Left renal pelvis (tissue), 4 donors: ENCODE data around the gene EMC8. TPM values are rescaled to one million over a fixed set of nuclear protein-coding genes. Genes with fewer than 3 reads are reported as not detected.
A peak's percentile ranks its signal among the peaks of the same experiment; 100 is the strongest.

Source experiments
- DNase-seq, 4 donors: peaks; one replicate each; pipeline ENCODE4 v3.0.0-alpha.2; 2013; ENCODE audit warnings: low read depth in 4 of 4, low spot score in 3 of 4
- polyA plus RNA-seq, 4 donors: library from polyadenylated mRNA; unstranded; fragments of 120-200 nt; gene quantifications; one replicate each; pipeline ENCODE4 v1.2.1, GENCODE V29; 2013; ENCODE audit not compliant: insufficient read length in 4 of 4

The EMC8 gene
- polyA plus RNA-seq, 4 donors: 22.8 to 37.0 (median 28.7) TPM

DNA sequence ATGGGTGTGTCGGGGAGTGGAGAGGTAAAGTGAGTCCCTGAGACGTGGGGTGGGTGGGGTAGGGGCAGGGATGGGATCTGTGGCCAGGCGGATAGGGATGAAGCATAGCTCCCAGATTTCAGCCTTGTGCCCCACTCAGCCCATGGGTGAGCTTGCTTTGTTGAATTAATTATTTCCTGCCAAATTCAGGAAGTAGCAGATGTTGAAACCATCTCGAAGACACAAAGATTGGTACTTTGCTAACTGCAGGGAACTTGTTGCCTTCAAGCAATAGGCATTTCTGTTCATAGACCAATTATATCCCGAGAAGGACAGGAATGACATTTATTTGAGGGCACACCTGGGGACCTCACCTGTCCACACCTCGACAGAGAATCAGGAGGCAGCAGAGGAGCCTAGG lies 37.5 kb downstream of the EMC8 start:
- DNase-seq: no peak

DNA sequence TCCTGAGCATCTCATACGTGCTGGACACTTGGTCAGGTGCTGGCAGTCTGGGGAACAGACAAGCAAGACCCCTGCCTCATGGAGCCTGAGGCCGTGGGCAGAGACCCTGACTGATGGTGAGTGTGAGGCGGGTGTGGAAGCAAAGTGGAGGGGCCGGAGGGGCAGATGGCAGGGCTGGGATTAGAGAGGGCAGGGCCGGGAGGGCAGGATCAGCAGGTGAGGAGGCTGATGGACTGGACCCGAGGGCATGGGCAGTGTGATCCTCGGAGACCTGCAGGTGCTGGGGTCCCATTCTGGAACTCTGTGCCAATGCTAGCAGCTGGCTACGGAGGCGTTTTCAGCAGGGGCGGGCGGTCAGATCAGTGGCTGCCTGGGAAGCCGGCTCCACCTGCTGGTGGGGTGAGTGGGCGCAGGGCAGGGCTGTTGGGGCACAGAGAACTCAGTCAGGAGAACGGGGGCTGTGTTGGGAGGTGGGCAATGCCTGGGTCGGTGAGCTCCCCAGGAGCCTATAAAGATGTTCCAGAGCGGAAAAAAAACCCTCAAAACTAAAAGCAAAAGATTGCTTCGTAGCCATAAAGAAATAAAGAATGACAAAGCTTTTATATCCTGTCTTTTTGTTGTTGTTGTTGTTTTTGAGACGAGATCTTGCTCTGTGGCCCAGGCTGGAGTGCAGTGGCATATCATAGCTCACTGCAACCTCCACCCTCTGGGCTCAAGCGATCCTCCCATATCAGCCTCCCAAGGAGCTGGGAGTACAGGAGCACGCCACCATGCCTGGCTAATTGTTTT lies 39.5 kb downstream of the EMC8 start:
- DNase-seq: no peak

DNA sequence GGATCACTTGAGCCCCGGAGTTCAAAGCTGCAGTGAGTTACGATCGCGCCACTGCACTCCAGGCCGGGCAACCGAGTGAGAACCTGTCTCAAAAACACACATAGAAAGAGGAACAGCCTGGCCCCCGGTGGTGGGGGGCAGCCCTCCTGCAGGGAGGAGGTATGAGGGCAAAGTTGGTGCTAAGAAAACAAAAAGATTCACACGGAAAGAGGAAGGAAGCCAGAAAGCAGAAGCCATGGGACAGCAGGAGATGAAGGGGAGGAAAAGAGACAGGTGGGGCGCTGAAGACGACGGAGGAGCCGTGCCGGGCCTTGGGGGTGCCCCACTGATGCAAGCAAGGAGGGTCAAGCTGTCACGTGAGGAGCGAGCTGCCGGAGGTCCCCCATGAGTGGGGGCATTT lies 40.2 kb downstream of the EMC8 start:
- no peak for DNase-seq

DNA sequence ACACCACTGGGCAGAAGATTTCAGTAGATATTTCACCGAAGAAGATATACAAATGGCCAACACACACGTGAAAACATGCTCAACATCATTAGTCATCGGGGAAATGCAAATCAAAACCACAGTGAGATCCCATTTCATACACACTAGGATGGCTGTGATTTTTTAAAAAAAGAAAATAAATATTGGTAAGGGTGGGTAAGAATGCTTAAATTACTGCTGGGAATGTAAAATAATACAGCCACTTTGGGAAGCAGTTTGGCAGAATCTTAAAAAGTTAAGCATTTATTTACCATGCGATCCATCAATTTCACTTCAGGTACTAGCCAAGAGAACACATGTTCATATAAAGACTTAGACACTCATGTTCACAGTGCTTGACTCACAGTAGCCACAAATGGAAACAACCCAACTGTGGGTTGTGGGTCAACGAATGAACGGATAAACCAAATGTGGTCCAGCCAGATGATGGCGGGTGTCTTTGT lies 42.0 kb downstream of the EMC8 start:
- DNase-seq: no peak

DNA sequence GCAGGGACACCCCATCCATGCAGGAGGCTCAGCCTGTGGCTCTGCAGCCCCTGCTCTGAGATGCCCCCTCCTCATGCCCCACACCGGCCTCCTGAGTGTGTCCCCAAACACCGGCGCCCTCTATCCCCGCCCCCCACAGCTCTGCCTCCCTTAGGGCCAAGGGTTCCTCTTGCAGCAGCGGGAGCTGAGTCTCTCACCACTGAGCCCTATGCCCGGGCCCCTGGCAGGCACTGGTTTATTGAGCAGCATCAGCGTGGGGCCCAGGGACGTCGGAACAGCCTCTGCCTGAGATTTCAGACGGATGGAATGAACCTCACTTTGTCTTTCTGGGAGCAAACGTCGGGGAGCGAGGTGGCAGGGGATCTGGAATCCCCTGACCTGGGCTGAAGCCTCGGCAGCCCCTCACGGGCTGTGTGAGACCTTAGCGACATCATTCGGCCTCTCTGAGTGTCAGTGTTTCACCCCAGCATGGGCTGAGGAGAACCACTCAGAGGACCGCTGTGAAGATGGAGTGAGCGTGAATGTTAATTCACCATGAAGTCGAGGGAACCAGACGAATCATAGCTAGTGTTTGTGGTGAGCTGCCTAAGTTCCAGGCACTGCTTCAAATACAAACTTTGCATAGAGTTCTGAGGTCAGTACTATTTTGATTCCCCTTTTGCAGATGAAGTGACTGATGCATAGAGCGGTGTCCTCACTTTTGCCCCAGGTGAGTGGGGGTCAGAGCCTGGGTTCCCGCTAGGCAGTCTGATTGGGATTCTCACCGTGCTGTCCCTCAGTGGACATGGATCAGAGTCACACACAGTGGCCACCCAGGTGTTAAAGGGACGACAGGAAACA lies 43.2 kb downstream of the EMC8 start:
- no peak for DNase-seq

DNA sequence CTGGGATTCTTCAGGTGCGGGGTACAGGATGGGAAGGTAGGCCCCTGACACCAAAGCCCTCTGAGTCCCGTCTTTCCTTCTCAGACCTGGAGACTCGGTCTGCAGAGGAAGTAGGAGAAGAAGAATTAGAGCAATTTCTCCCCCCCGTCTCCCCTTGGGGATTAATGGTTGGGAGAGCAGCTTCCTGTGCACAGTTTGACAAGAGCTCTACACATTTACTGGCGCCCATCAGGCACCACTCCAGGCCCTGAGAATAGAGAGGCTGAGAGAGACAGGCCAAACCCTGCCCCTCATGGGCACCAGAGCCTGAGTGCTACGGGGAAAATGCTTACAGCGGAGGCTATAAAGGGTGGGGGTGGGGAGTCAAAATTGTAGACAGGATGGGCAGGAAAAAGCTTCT lies 44.9 kb downstream of the EMC8 start:
- no peak for DNase-seq

DNA sequence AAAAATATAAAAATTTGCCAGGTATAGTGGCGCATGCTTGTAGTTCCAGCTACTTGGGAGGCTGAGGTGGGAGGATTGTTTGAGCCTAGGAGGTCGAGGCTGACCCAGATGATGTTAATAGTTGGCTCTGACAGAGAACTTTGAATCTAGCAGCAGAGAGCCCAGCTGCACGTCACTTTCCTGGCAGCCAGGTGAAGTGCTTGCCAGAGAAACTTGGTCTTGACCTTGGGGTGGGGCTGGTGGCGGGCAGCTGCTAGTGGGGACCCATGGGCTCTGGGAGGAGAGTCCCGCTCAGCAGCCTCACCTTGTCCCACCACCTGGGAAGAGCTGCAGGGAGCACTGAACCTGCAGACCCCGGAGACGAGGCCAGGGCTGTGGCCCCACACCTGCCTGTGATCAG lies 45.4 kb downstream of the EMC8 start:
- no peak for DNase-seq

DNA sequence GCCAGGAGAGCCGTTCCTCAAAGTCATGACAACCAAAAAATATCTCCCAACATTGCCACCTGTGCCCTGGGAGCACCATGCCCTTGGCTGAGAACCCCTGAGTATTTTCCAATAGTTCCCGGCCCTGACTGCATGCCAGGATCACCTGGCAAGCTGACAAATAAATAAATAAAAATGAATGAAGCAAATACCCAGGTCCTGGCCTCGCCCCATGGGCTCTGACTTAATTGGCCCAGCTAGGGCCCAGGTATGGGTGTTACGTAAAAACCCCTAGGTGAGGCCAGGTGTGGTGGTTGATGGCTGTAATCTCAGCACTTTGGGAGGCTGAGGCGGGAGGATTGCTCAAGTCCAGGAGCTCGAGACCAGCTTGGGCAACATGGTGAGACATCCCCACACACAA lies 45.8 kb downstream of the EMC8 start:
- no peak for DNase-seq

DNA sequence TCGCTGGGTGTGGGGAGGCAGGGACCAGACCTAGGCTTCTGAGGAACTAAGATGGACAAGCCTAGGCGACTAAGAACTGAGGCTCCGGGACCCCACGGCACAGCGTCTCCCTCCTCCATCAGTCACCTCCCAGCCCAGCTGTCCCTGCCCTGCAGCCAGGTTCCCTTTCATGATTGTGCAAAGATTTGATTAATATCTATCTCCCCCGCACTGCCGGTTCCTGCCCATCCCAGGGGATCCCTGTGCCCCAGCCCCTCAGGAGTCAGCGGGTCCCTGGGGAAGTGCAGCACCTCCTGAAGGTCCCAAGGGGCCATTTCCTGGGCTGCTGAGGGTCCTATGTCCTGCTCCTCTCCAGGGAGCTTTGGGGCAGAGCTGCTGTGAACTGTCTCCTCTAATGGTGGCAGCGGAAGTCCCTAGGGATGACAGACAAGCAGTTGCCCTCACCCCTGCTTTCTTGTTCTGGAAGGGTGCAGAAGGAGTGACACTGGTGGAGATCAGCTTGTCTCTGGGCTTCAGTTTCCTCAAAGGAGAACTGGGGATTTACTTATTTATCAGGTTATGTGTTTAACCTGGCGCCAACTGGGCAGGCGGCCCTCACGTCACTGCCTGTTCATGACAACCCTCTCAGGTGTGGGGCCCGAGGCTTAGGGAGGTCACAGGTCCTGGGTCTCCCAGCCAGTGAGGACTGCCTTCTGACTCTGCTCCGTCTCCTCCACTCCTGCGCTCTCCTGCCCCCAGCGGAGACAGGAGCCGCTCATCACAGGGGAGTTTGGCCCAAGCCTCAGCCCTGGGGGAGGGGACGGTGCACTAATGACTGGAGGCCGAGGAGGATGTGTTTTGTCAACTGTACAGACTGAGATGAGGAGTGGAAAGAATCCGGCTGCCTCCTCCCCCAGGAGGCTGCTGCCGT lies 46.6 kb downstream of the EMC8 start:
- peak in 3 of 4 donors; percentile 39 to 49 (median 47) for DNase-seq

DNA sequence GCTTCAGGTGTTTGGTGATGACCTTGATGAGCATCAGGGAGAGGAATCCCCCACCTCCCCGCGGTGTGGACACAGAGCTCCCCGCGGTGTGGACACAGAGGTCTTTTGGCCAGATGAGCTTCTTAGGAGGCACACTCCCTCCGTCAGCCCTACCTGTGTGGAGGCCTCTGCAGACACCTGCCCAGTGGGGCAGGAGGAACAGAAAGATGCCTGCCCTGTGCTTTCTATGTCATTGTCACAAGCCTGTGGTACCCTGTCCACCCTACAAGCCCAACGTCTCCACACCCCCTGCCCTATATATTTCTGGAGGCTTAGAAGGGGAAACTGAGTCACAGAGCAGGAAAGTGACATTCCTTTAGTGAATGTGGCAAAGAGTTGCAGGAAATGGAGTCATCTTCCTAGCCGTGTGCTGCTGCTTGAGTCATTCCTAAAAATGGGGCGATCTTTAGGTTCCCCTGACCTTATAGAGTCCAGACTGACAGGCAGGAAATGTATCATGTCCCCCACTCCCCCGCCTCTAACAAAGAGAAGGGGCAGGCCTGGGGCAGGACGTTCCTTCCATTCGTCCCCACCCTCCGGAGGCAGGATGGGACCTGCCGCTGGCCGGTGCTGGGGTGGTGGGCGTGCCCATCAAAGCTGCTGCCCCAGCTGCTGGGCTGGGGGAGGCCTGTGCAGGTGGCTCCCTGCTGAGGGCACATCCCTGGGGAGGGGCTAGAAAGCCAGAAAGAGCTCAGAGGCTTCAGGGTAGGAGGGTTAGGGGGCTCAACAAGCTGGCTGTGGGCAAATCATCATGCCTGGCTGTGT lies 47.4 kb downstream of the EMC8 start:
- no peak for DNase-seq

DNA sequence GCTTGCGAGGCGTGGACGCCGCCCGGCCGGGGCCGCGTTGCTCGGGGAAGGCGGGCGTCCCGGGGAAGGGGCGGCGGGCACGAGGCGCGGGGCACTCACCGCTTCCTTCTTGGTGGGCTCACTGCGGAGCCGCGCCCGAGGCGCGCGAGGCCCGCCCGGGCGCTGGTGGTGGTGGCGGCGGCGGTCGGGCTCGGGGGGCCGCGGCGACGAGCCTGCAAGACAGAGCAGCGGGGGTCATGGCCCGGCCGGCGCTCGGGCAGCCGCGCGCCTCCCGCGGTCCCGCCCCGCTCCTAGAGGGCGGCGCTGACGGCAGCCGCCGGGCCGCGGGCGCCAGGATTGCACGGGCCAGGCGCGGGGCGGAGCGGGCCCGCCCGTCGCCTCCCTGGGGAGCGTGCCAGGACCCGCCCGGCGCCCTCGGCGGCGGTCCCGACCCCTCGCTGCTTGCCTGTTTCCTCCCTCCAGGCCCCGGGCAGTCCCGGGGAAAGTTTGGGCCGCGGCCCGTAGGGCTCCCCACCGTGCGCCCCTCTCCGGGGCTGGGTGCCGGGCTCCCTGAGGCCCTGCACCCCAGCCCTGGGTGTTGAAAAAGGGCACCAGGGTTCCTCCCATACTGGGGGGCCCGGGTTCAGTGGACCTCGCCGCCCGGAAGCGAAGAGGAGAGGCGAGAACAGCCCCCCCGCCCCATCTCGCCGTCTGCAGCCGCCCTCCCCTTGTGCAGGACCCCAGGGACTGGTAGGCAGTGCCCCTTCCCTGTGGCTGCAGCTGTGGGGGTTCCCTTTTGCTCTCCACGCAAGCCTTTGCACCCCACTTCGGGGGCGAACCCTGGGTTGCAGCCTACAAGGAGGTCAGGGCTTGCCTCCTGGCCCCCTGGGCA lies 48.3 kb downstream of the EMC8 start, which contains the start of gene C16orf74:
C16orf74 (minus strand) TSS at position 270 of the 871 bp plus-strand sequence. CDS start 15,879 bp downstream, outside the sequence.
- no peak for DNase-seq

DNA sequence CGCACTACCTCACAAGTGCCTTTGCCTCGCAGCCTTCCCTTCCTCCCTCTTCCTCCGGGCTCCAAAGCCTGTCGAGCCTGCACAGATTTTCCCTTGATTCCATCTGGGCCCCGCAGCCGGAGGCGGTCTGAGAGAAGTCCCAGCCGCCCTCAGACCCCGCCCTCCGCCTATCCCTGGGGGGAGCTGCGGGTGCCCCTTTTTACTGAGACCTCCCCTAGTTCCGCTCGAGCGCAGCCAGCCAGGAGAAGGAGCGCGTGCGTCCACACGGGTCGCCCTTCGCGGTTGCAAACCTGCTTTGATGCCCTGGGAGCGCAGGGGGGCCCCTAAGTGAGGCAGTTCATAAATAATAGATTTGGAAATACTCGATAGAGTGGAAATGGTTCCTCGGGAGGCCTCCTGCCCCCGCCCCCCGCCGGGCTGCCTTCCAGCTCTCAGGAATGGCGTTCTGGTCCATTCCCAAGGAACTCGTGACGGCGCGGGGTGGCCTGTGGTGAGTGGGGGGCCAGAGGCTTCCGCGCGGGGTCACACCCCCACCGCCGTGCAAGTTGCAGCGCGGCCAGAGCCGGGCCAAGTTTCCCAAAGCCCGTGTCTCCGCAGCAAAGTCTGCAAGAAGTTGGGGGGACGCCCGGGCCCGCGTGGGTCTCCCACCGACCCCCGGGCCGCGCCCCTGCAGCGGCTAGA lies 49.1 kb downstream of the EMC8 start:
- DNase-seq: peak in 3 of 4 donors; percentile 29 to 62 (median 41)

DNA sequence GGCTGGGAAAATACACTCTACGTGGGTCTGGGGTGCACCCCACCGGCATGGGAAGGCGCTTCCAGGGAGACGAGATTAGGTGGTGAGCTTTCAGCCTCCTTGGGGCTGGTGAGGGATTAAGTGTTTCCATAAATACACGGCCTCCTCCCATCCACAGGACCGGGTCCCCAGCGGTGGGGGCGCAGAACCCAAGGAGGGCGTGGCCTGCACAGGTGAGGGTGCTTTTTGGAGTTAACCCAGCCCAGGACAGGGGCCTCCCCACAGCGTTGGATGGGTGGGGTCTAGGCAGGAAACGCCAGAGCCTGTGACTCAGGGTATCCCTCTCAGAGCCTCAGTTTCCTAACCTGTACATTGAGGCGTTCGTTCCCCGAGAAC lies 49.6 kb downstream of the EMC8 start:
- DNase-seq: no peak

DNA sequence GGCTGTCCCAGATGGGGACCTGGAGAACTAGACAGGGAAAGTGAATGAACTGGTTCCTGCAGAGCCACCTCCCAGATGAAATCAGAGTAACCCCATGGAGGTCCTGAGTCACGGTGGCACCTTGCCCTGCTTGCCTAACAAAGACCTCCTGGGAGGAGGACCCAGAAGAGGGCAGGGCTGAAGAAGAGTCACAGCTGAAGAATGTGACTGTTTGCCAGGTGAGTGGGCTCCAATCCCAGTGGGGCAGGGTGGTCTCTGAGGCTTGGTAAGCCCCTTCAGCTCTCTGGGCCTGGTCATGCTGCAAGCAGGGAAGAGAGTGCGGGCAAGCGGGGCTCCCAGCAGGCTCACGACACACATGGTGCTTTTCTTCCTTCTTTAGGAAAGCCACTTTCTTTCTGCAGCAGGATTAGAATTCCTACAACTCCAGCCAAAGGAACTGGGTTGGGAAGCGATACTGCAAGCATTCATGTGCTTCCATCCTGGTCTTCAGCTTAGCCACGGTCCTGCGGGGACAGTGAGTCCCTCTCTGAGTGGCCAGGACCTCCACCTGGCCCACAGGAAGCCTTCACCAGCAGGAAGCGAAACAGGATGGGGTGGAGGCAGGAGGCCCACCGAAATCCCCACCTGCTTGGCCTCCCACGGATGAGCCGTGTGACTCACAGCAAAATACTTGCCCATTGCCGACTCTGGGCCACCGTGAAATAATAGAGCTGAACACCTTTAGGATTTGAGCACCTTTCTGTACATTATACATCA lies 52.7 kb downstream of the EMC8 start:
- DNase-seq: no peak

DNA sequence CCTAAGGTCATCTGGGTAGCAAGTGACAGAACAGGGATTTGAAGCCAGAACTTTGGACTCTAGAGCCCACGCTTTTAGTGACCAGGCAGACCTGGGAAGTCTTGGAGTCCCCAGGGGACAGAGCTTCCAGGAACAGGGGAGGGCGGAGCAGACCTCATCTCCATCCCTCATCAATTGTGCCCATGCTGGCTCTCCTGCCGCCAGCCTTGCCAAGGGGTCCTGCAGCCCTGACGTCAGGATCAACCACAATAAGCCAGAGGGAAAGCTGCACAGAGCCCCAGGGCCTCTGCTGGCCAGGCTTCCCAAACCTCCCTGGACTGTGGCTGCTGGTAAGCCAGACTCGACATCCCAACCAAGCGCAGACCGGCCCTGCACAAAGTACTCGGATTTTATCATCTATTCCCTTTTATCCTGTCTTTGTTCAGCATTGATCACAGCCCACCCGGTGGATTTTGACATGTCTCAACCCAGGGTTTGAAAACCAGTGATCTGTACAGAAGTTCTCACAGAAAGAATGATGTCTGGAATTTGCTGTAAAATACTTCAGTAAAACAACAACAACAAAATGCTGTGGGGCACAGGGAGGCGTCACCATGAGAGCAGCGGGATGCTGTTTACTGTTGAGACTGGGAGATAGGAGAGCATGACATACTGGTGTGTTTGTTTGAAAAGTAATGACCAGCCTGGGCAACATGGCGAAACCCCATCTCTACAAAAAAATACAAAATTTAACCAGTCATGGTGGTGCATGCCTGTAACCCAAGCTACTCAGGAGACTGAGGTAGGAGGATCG lies 60.2 kb downstream of the EMC8 start:
- no peak for DNase-seq

DNA sequence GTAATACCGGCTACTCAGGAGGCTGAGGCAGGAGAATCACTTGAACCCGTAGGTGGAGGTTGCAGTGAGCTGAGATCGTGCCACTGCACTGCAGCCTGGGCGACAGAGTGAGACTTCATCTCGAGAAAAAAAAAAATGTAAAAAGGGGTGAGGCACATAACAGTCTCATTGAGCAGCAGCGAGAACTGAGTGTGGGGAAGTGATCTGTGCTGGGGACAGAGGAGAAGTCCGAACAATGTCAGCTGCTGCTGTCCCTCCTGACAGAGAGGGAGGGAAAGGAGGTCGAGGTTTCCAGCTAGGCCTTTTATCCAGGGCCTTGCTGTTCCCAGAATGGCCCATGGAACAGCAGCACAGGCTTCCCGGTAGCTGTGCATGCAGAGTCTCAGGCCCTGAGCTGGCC lies 62.4 kb downstream of the EMC8 start:
- no peak for DNase-seq

DNA sequence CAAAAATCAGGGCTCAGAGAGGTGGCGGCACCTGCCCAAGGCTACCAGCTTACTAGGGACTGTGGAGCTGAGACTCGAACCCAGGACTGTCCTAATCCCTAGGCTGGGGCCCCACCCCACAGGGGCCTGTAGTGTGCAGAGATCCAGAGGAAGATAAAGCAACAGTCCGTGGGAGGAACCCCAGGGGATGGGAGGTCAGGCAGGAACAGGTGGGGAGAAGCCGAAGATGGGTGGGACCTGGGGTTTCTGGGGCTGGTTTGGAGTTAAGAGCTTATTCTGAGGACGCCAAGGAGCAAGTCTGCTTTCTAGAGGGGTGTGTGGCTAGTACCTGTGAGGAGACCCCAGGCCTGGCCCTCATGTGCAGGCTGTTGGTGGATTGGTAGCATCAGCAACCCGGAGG lies 63.4 kb downstream of the EMC8 start:
- DNase-seq: no peak
